Right cardiac atrium (tissue), 5 donors: ENCODE data around the gene SSRP1. TPM values are rescaled to one million over a fixed set of nuclear protein-coding genes. Genes with fewer than 3 reads are reported as not detected.
"Not testable (repeated sequence)": the region's sequence is repeated elsewhere in the genome, so short reads cannot be mapped to it uniquely, and the experiment has no call there.

Source experiments
- ATAC-seq, 2 donors: fragments of 200-7000 bp; cut with Tn5 transposase; one replicate each; pipeline versions ENCODE4 v1.8.0 to v1.9.1; 2020; ENCODE audit warnings: moderate library complexity in 2 of 2, mild to moderate bottlenecking in 1 of 2
- DNase-seq, 3 donors: peaks; one replicate each; pipeline ENCODE4 v3.0.0-alpha.2; 2020
- H3K27ac ChIP-seq: one replicate; pipeline ENCODE4 v1.5.1; 2013; ENCODE audit warnings: mild to moderate bottlenecking, low read length, control low read depth, moderate library complexity
- H3K27me3 ChIP-seq: one replicate; pipeline ENCODE4 v1.6.1; 2013; ENCODE audit not compliant: control insufficient read depth, insufficient read depth
- H3K4me1 ChIP-seq: one replicate; pipeline ENCODE4 v1.6.1; 2013; ENCODE audit warnings: low read length; ENCODE audit not compliant: control insufficient read depth, insufficient read depth
- H3K4me3 ChIP-seq: one replicate; pipeline ENCODE4 v1.5.1; 2013; ENCODE audit warnings: low read length, control low read depth
- H3K9me3 ChIP-seq: one replicate; pipeline ENCODE4 v1.6.1; 2013; ENCODE audit warnings: low read length; ENCODE audit not compliant: control insufficient read depth
- WGBS: extraction: QIAGEN DNeasy Blood & Tissue Kit; methylation state at CpG from one replicate; pipeline ENCODE4 v1.1.7; 2013; 5-methylcytosine and 5-hydroxymethylcytosine counted together
- intact Hi-C, 4 donors: fragments of 100-400 bp; cut with DNase I; formaldehyde crosslinking; loops; one replicate each; pipeline versions ENCODE4 v1.11.0 to v1.14.0; 2022 to 2023
- polyA plus RNA-seq: library from polyadenylated mRNA; stranded (reverse); fragments of 200-250 nt; gene quantifications from one replicate; pipeline ENCODE4 v1.2.3, GENCODE V29; 2013
- total RNA-seq, 4 donors: library from RNA; stranded (reverse); fragmentation: NEBNext Ultra II Directional; extraction: Animal tissue kit (Norgen Biotek cat#: 25700); gene quantifications; one replicate each; pipeline ENCODE4 v1.2.1, GENCODE V29; 2021
- donor health status: healthy with polysubstance abuse.
- donor health status: DM: no; HTN: yes; CAD: no.
- donor health status: DM: no; HTN: no; CAD: no.
- donor health status: DM: no; HTN: yes; CAD: no; lungs with severe emphysema.
- donor health status: DM: yes; HTN: yes; CAD: no.

SSRP1 gene
- total and polyA plus RNA-seq, 5 donors: 35.0 to 46.6 (median 43.3) TPM

DNA sequence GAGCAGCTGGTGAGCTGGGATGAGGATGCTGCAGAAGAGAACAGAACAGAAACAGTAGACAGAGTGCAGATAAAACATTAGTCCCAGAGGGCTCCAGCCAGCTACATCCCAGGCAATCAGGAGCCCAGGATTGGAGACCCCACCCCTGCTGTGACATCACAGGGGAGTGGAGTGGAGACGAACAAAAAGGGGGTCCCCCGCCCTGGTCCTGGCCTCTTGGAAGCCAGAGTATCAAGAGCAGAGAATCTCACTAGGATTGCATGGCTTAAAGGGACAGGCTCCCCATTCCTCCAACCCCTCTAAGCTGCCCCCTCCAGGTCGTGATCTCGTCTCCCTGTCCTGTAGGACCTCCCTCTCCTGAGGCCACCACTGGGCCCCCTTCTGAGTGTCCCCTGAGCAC lies 2.5 kb upstream of the SSRP1 start, which contains the start of gene P2RX3:
P2RX3 (plus strand) TSS at position 211 of the 400 bp plus-strand sequence. CDS start 199 bp downstream, outside the sequence.
- 42% methylated on average over 4 of the region's 4 CpGs for whole genome bisulfite sequencing
- Histone ChIP-seq H3K27me3 (no peaks in the 10 kb centered on the region), H3K4me1 (peaks cover 2% of the 10 kb centered on the region), H3K4me3 (no peak within 1 kb of the TSS), H3K9me3 (no peaks in the 10 kb centered on the region), H3K27ac (no peak within 1 kb of the TSS)
- ATAC-seq (no peak), DNase-seq (no peak)
- intact Hi-C loops: no loop called here

GRCh38 chr11:57336856-57337255 lies 1.2 kb upstream of the SSRP1 start:
- H3K4me3 ChIP-seq, H3K27me3 ChIP-seq, intact Hi-C loops, H3K9me3 ChIP-seq, H3K27ac ChIP-seq, ATAC-seq, H3K4me1 ChIP-seq: not testable (repeated sequence)
- WGBS: 95% methylated on average over 6 of the region's 6 CpGs
- peak in 1 of 3 donors; percentile 4 for DNase-seq

- ATAC-seq (peak in 1 of 2 donors; percentile 3), DNase-seq (peak in 1 of 3 donors; percentile 38)
- H3K4me1 ChIP-seq: peaks cover 2% of the 10 kb centered on the region
- intact Hi-C loops: no loop called here
- H3K9me3 ChIP-seq: no peaks in the 10 kb centered on the region
- H3K27ac ChIP-seq: peak overlapping the region; percentile 55
- 33% methylated on average over 12 of the region's 12 CpGs for WGBS
- H3K27me3 ChIP-seq: no peaks in the 10 kb centered on the region
- peak overlapping the region; percentile 96 for H3K4me3 ChIP-seq
Measured at GRCh38 chr11:57336111-57336666, 497 bp upstream of the SSRP1 start.

GRCh38 chr11:57335023-57335342 lies 709 bp downstream of the SSRP1 start:
- ATAC-seq: peak in 1 of 2 donors; percentile 9
- intact Hi-C loops: no loop called here
- no peak for DNase-seq
- Histone ChIP-seq H3K4me3 (peak overlapping the region; percentile 96), H3K27ac (peak overlapping the region; percentile 55), H3K4me1 (peaks cover 2% of the 10 kb centered on the region), H3K27me3 (no peaks in the 10 kb centered on the region), H3K9me3 (no peaks in the 10 kb centered on the region)
- 4% methylated on average over 7 of the region's 7 CpGs for WGBS

- WGBS: 92% methylated on average over 11 of the region's 11 CpGs
- no peaks in the 10 kb centered on the region for H3K9me3 ChIP-seq
Measured at GRCh38 chr11:57332694-57333440, 2.8 kb downstream of the SSRP1 start.

DNA sequence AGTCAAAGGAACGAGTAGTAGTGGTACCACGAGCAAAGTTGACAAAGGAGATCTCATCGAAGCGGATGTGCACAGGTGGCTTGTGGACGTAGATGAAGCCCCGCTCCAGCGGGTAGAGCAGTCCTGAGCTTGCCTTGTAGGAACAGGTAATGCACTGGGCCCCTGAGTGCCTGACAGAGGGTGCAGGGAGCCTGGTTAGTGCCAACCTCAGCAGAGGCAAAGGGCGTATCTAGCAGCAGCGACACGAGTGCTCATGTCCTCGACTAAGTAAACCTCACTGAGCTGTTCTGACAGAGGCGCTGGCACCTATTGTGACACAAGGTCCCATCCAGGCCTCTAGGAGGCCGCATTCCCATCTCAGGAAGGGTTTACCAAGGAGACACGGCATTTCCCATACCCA lies 4.0 kb downstream of the SSRP1 start:
- no peak for ATAC-seq
- peaks cover 2% of the 10 kb centered on the region for H3K4me1 ChIP-seq
- DNase-seq: peak in 1 of 3 donors; percentile 26
- H3K9me3 ChIP-seq: no peaks in the 10 kb centered on the region
- no peak overlapping the region for H3K27ac ChIP-seq
- no peaks in the 10 kb centered on the region for H3K27me3 ChIP-seq
- no peak overlapping the region for H3K4me3 ChIP-seq
- intact Hi-C loops: no loop called here
- 94% methylated on average over 14 of the region's 14 CpGs for WGBS

More at GRCh38 chr11:57332694-57333440, 2.8 kb downstream of the SSRP1 start:
- intact Hi-C loops: no loop called here
- ATAC-seq (no peak), DNase-seq (peak in 1 of 3 donors; percentile 18)
- H3K27ac ChIP-seq: no peak overlapping the region
- H3K4me1 ChIP-seq: peaks cover 2% of the 10 kb centered on the region
- H3K4me3 ChIP-seq: no peak overlapping the region
- no peaks in the 10 kb centered on the region for H3K27me3 ChIP-seq

- ATAC-seq: no peak
- DNase-seq: peak in 1 of 3 donors; percentile 7
- no peak overlapping the region for H3K27ac ChIP-seq
- intact Hi-C loops: no loop called here
- no peak overlapping the region for H3K4me3 ChIP-seq
- WGBS: 89% methylated on average over 9 of the region's 9 CpGs
- H3K27me3 ChIP-seq: no peaks in the 10 kb centered on the region
- H3K4me1 ChIP-seq: peaks cover 12% of the 10 kb centered on the region
- no peaks in the 10 kb centered on the region for H3K9me3 ChIP-seq
Measured at GRCh38 chr11:57330029-57330428, 5.7 kb downstream of the SSRP1 start.

DNA sequence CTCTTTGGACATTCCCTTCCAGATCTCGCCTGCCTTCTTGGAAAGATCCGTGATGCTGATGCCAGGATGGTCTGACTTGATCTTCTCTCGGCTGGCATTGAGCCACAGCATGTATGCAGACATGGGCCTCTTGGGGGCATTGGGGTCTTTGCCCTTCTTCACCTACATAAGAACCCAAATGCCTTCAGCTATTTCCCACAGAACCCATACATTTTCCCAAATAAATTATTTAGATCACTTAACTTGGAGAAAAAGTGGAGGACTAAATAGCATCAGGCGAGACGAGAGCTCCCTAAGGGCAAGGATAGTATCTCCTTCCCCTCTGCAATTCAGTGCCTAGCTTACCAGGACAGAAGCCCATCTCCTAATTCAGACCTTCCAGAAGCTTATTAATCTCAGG lies 8.0 kb downstream of the SSRP1 start:
- 94% methylated on average over 5 of the region's 5 CpGs for WGBS
- Histone ChIP-seq H3K4me1 (peaks cover 12% of the 10 kb centered on the region), H3K9me3 (no peaks in the 10 kb centered on the region), H3K4me3 (no peak overlapping the region), H3K27ac (no peak overlapping the region), H3K27me3 (no peaks in the 10 kb centered on the region)
- no peak for DNase-seq
- ATAC-seq: no peak
- intact Hi-C loops: no loop called here

DNA sequence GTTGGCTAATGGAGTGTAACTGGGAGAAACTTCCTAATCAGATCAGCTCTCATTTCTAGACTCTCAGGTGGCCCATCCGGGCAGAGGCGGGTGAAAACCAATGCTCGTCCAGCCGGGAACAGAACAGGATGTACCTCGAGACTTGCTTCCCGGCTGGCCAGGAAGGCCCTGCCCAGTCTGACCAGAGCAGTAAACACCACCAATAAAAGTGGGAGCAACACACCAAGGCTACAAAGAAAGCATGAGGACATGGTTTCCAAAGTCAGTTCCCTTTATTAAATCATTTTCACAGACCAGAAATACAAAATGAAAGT lies 10.0 kb downstream of the SSRP1 start:
- peak; percentile 20 to 49 for ATAC-seq
- intact Hi-C loops: no loop called here
- Histone ChIP-seq H3K4me1 (peaks cover 14% of the 10 kb centered on the region), H3K27ac (peak overlapping the region; percentile 97), H3K9me3 (no peaks in the 10 kb centered on the region), H3K4me3 (peak overlapping the region; percentile 97), H3K27me3 (no peaks in the 10 kb centered on the region)
- DNase-seq: peak in 2 of 3 donors; percentile 59 to 85
- 15% methylated on average over 6 of the region's 6 CpGs for WGBS

- peak within 1 kb of the TSS; percentile 97 for H3K4me3 ChIP-seq
- ATAC-seq (peak; percentile 87), DNase-seq (peak; percentile 98 to 99 (median 99))
- 1% methylated on average over 61 of the region's 61 CpGs for WGBS
- H3K27me3 ChIP-seq: no peaks in the 10 kb centered on the region
- H3K9me3 ChIP-seq: no peaks in the 10 kb centered on the region
- intact Hi-C loops: no loop called here
- H3K4me1 ChIP-seq: peaks cover 14% of the 10 kb centered on the region
- peak within 1 kb of the TSS; percentile 97 for H3K27ac ChIP-seq
Measured at GRCh38 chr11:57324886-57325734, 10.6 kb downstream of the SSRP1 start, which contains the start of gene TNKS1BP1. TNKS1BP1 (minus strand) TSS chr11:57324952; CDS start chr11:57321885, 3,067 bp downstream.
